Measurements from ENCODE around the gene TRIM8. TPM values are rescaled to one million over a fixed set of nuclear protein-coding genes. Genes with fewer than 3 reads are reported as not detected.
A peak's percentile ranks its signal among the peaks of the same experiment; 100 is the strongest.

TRIM8 gene
- total RNA-seq, 1 experiment from 2014 or later = 37.0 TPM

DNA sequence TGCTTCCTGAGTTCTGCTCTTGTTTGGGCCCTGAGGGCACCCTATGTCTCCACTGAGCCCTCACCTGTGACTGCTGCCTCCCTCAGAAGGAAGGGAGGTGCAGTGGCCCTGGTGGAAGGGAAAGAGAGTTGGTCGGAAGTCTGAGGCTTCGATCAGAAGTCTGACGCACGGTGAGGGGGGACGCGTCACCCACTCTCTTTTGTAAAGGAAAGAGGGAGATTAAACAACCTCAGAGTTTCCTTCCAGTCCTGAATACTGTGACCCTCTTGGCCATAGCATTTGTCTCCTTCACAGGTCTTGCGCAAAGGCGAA is 31.4 kb upstream of the TRIM8 start:
- Histone ChIP-seq H3K4ac (ENCODE audit: low read depth, low read length) (no peak overlapping the region), H3K79me1 (ENCODE audit: insufficient read depth, low read depth, low read length, poor library complexity, severe bottlenecking) (no peaks in the 10 kb centered on the region), H2AFZ (ENCODE audit: low read length) (no peak overlapping the region), H4K91ac (ENCODE audit: insufficient read length, low read depth, low read length) (no peak overlapping the region), H3K56ac (ENCODE audit: insufficient read length, low read depth, low read length) (no peak overlapping the region), H2BK20ac (ENCODE audit: low read depth, low read length, poor library complexity, severe bottlenecking) (no peak overlapping the region), H4K20me1 (ENCODE audit: control insufficient read depth, insufficient read depth, insufficient read length) (no peaks in the 10 kb centered on the region), H3K4me2 (ENCODE audit: insufficient read depth, insufficient read length, low read length) (no peak overlapping the region), H2AK5ac (ENCODE audit: insufficient read length, low read length) (no peak overlapping the region), H3K79me2 (ENCODE audit: insufficient read depth, low read length) (no peaks in the 10 kb centered on the region), H3K4me1 (ENCODE audit: insufficient read depth, low read length) (no peaks in the 10 kb centered on the region), H3K14ac (ENCODE audit: insufficient read depth, low read length) (no peak overlapping the region), H3K27me3 (ENCODE audit: insufficient read depth, low read length) (no peaks in the 10 kb centered on the region), H2BK12ac (ENCODE audit: insufficient read length, low read depth, low read length) (no peak overlapping the region), H3K27ac (ENCODE audit: insufficient read length, low read depth, low read length) (no peak overlapping the region), H3K9me3 (ENCODE audit: control insufficient read depth, low read depth, low read length) (no peaks in the 10 kb centered on the region), H3K23ac (ENCODE audit: insufficient read length, low read depth, low read length) (no peak overlapping the region), H3K9ac (ENCODE audit: extremely low read depth, insufficient read length, low read length) (no peak overlapping the region), H4K5ac (ENCODE audit: insufficient read length, low read depth, low read length) (no peak overlapping the region), H3T11ph (ENCODE audit: low read length) (no peak overlapping the region), H3K18ac (ENCODE audit: insufficient read length, low read depth, low read length) (no peak overlapping the region), H3K23me2 (ENCODE audit: insufficient read length, low read depth, low read length, poor library complexity, severe bottlenecking) (no peaks in the 10 kb centered on the region), H2BK120ac (ENCODE audit: low read depth, low read length, poor library complexity, severe bottlenecking) (no peak overlapping the region), H2BK15ac (ENCODE audit: low read depth, low read length) (no peak overlapping the region), H4K8ac (replicated peaks; ENCODE audit: insufficient read length, low read depth, low read length) (no peak overlapping the region), H2BK5ac (ENCODE audit: insufficient read length, low read length) (no peak overlapping the region)
- Mint-ChIP-seq H3K4me3 (no peak overlapping the region), H3K27me3 (ENCODE audit: low read depth) (no peaks in the 10 kb centered on the region), H3K4me1 (peaks cover 13% of the 10 kb centered on the region in 2 experiments), H3K9me3 (no peaks in the 10 kb centered on the region), H3K36me3 (ENCODE audit: insufficient read depth in 1 of 3, low read depth in 3 of 3) (peaks cover 3 to 8% (median 8%) of the 10 kb centered on the region in 3 experiments; a peak in 6 of 7 replicates), H3K27ac (peak overlapping the region in 2 of 3 experiments; percentile 76 to 88; a peak in 5 of 7 replicates)
- DNase-seq = no peak
- no CpG with 5 or more reads among the region's 8 CpGs for WGBS (ENCODE audit: extremely low coverage, insufficient read length, low lambda C conversion rate)
- TF ChIP-seq, protein P1, sequence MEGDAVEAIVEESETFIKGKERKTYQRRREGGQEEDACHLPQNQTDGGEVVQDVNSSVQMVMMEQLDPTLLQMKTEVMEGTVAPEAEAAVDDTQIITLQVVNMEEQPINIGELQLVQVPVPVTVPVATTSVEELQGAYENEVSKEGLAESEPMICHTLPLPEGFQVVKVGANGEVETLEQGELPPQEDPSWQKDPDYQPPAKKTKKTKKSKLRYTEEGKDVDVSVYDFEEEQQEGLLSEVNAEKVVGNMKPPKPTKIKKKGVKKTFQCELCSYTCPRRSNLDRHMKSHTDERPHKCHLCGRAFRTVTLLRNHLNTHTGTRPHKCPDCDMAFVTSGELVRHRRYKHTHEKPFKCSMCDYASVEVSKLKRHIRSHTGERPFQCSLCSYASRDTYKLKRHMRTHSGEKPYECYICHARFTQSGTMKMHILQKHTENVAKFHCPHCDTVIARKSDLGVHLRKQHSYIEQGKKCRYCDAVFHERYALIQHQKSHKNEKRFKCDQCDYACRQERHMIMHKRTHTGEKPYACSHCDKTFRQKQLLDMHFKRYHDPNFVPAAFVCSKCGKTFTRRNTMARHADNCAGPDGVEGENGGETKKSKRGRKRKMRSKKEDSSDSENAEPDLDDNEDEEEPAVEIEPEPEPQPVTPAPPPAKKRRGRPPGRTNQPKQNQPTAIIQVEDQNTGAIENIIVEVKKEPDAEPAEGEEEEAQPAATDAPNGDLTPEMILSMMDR (conservative IDR thresholded peaks at IDR 0.05) = no peak

All from H9 (cell line).